PC-9 (cell line): ENCODE data around the gene ARHGEF28.

Experiments used
- EZH2 ChIP-seq: fragments of 200-600 bp; sonication (generic); IDR thresholded peaks from 2 replicates; pipeline ENCODE4 v1.8.0; 2017; ENCODE audit warnings: antibody characterized with exemption, low read depth
- TF ChIP-seq, protein P1 (sequence below): fragments of 200-600 bp; sonication (generic); conservative IDR thresholded peaks from 2 replicates; pipeline ENCODE4 v1.6.1; 2017; ENCODE audit warnings: mixed run types, antibody characterized with exemption, mild to moderate bottlenecking, moderate library complexity

DNA sequence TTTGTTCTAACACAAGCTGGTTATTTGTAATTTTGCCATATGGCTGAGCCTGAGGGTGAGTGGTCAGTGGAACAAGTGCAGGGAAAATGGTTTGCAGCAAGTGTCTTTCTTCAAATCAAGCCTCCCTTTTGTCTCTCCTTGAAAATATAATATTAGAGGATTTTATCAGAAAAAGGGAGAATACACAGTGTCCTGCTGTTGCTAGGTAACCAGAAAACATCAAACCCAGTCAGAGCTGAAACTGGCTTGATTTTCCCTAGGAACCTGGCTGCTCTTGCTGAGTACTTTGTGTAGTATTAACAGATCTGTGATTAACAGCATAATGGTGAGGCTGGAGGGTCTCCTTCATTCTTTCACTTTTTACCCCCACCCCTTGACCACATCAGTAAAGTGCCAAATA, 314.0 kb downstream of the ARHGEF28 start:
- TF ChIP-seq EZH2: no peak
- TF ChIP-seq, protein P1, sequence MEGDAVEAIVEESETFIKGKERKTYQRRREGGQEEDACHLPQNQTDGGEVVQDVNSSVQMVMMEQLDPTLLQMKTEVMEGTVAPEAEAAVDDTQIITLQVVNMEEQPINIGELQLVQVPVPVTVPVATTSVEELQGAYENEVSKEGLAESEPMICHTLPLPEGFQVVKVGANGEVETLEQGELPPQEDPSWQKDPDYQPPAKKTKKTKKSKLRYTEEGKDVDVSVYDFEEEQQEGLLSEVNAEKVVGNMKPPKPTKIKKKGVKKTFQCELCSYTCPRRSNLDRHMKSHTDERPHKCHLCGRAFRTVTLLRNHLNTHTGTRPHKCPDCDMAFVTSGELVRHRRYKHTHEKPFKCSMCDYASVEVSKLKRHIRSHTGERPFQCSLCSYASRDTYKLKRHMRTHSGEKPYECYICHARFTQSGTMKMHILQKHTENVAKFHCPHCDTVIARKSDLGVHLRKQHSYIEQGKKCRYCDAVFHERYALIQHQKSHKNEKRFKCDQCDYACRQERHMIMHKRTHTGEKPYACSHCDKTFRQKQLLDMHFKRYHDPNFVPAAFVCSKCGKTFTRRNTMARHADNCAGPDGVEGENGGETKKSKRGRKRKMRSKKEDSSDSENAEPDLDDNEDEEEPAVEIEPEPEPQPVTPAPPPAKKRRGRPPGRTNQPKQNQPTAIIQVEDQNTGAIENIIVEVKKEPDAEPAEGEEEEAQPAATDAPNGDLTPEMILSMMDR: no peak
